GM20000 (cell line): Measurements from ENCODE around the gene ZMIZ2.
"Not testable (repeated sequence)": the region's sequence is repeated elsewhere in the genome, so short reads cannot be mapped to it uniquely, and the experiment has no call there.

Experiments
- DNase-seq: peaks from one replicate; pipeline ENCODE4 v3.0.0; 2012; ENCODE audit warnings: low spot score
- TF ChIP-seq, protein P1 (sequence below): IDR thresholded peaks from 2 replicates; pipeline ENCODE4 v1.5.1; 2012; ENCODE audit warnings: mild to moderate bottlenecking, control low read depth; ENCODE audit errors: extremely low read depth, missing control alignments

Gene ZMIZ2

DNA sequence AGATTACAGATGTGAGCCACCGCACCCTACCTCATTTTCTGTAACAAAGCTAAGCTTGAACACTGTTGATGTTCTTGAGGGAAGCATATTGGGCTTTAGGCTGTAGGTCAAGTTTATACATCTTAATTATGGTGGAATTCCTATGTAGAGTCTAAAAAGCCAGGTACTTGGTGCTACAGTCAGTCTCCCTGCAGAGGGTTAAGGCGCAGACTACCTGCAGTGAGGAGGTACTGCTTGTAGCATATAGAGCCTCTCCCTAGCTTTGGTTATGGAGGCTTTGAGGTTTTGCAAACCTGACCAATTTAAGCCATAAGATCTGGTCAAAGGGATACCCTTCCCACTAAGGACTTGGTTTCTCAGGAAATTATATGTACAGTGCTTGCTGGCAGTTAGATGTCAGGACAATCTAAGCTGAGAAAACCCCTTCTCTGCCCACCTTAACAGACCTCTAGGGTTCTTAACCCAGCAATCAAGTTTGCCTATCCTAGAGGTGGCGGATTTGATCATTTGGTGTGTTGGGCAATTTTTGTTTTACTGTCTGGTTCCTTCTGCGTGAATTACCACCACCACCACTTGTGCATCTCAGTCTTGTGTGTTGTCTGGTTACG, 53.9 kb downstream of the ZMIZ2 start:
- TF ChIP-seq, protein P1, sequence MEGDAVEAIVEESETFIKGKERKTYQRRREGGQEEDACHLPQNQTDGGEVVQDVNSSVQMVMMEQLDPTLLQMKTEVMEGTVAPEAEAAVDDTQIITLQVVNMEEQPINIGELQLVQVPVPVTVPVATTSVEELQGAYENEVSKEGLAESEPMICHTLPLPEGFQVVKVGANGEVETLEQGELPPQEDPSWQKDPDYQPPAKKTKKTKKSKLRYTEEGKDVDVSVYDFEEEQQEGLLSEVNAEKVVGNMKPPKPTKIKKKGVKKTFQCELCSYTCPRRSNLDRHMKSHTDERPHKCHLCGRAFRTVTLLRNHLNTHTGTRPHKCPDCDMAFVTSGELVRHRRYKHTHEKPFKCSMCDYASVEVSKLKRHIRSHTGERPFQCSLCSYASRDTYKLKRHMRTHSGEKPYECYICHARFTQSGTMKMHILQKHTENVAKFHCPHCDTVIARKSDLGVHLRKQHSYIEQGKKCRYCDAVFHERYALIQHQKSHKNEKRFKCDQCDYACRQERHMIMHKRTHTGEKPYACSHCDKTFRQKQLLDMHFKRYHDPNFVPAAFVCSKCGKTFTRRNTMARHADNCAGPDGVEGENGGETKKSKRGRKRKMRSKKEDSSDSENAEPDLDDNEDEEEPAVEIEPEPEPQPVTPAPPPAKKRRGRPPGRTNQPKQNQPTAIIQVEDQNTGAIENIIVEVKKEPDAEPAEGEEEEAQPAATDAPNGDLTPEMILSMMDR = no peak
- DNase-seq = no peak

DNA sequence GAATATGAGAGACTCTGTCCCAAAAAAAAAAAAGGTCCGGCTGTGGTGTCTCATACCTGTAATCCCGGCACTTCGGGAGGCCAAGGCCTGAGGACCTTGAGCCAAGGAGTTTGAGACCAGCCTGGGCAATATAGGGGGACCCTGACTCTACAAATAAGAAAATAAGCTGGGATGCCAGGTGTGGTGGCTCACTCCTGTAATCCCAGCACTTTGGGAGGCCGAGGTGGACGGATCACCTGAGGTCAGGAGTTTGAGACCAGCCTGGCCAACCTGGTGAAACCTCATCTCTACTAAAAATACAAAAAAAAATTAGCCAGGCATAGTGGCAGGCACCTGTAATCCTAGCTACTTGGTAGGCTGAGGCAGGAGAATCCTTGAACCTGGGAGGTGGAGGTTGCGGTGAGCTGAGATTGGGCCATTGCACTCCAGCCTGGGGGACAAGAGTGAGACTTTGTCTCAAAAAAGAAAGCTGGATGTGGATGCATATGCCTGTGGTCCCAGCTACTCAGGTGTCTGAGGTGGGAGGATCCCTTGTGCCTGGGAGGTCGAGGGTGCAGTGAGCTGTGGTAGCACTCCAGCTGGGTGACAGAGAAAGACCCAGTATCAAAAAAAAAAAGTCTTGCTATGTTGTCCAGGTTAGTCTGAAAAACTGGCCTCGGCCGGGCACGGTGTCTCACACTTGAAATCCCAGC, 55.3 kb downstream of the ZMIZ2 start:
- DNase-seq = not testable (repeated sequence)

DNA sequence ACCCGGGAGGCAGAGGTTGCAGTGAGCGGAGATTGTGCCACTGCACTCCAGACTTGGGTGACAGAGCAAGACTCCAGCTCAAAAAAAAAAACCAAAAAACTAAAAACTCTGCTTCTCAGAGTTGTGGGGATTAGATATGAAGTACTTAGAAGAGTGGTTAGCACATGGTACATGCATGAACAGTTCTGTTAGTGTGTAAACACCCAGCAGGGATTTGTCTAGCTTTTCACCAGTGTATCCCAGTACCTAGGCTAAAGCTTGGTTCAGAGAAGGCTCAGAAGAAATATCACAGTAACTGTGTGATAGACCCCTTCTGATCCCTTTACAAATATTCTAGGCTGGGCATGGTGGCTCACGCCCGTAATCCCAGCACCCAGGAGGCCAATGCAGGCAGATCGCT, 57.3 kb downstream of the ZMIZ2 start:
- no peak for DNase-seq
- TF ChIP-seq, protein P1 = no peak

DNA sequence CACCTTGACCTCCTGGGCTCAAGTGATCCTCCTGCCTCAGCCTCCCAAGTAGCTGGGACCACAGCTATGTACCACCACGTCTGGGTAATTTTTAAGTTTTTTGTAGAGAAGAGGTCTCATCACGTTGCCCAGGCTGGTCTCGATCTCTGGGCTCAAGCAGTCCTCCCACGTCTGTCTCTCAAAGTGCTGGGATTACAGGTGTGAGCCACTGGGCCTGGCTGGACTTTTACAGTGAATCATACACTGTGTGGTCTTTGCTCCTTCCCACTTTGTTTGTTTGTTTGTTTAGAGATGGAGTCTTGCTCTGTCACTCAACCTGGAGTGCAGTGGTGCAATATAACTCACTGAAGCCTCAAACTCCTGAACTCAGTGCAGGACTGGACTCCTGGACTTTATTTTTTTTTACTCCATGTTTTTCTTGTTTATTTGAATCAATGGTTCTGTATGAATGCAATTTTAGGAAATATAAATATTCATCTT, 60.3 kb downstream of the ZMIZ2 start:
- TF ChIP-seq, protein P1 = no peak
- DNase-seq = no peak

DNA sequence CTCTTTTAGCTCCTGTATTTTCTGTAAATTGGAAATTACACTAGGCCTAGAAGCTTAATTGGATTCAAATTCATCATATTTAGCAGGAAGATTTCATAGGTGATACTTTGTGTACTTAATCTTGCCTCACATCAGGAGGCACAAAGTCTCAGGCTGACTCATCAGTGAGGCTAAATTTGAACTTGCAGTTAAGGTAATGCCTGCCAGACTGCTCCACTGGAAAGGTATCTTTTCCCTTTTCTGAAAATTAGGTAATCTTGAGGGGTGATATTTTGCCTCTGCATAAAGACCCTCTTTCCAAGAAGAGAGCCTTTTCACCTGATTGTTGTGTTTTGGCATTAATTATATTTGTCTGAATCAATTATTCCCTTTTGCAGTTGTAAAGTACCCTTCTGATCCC, 62.4 kb downstream of the ZMIZ2 start:
- DNase-seq = no peak
- TF ChIP-seq, protein P1 = no peak

DNA sequence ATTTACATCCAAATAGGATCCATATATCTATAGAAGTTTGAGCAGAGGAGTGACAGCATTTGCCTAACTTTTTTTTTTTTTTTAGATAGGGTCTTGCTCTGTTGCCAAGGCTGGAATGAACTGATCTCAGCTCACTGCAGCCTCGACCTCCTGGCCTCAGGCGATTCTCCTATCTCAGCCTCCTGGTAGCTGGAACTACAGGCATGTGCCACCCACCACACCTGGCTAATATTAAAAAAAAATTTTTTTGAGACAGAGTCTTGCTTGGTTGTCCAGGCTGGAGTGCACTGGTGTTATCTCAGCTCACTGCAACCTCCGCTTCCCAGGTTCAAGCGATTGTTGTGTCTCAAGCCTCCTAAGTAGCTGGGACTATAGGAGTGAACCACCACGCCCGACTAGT, 62.9 kb downstream of the ZMIZ2 start:
- TF ChIP-seq, protein P1 = no peak

DNA sequence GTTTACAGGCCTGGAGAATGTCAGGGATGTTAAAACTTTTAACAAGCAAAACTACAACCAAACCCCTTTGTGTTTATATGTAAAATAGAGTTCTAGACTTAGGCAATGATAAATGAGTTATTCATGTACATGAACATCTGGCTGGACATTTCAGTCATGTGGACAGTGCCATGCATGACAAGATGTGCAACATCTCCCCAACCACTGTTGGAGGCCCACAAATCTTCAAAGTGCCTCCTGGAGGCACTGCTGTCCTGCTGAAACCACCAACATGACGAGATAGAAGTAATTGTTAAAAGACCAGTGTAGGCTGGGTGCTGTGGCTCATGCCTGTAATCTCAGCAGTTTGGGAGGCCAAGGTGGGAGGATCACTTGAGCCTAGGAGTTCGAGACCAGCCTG, 66.3 kb downstream of the ZMIZ2 start:
- no peak for DNase-seq
- TF ChIP-seq, protein P1 = no peak

More for the DNA sequence above, 62.9 kb downstream of the ZMIZ2 start:
- no peak for DNase-seq

DNA sequence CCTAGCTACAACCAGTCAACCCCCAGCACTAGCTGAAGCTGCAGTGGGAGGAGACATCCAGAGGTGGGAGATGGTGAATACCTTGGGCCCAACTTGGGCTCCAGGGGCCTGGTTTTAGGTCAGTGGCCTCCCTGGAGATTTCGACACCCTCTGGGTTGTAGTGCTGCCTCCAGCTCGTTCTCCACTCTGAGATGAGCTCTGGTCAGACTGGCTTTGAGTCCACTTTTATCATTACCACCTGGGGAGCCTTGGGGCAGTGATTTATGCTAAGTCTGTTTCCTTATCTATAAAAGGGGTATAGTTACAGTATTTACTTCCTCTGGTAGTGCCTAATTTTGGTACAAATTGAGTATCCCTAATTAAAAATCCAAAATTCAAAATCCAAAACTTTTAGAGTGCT, 70.6 kb downstream of the ZMIZ2 start:
- TF ChIP-seq, protein P1 = no peak

More for the DNA sequence above, 70.6 kb downstream of the ZMIZ2 start:
- no peak for DNase-seq
